Spleen (tissue), 7 donors: ENCODE data around the gene WDR20.

Experiments used
- CTCF ChIP-seq, 11 experiments: fragments of 200-600 bp in 7 of 11; fragments of 450-650 bp in 4 of 11; sonication (generic) in 4 of 11; IDR thresholded peaks in 8 of 11; conservative IDR thresholded peaks in 3 of 11; 1 replicate in 7 of 11; 2 replicates in 4 of 11; pipeline versions ENCODE4 v1.4.0 to v1.8.0; 2016 to 2021; ENCODE audit warnings: antibody characterized with exemption in 11 of 11, inconsistent platforms in 4 of 11, mild to moderate bottlenecking in 1 of 11
- POLR2A ChIP-seq, 3 donors: fragments of 450-650 bp; IDR thresholded peaks; one replicate each; pipeline ENCODE4 v1.5.1; 2017; ENCODE audit warnings: antibody characterized with exemption in 3 of 3, mild to moderate bottlenecking in 1 of 3
- POLR2AphosphoS5 ChIP-seq, 3 donors: sonication (generic); formaldehyde crosslinking; IDR thresholded peaks; one replicate each; pipeline ENCODE4 v1.5.1; 2017; ENCODE audit warnings: antibody characterized with exemption in 3 of 3
- donor health status: DM: no; HTN: no; CAD: no; lungs with moderate emphysema.
- donor health status: DM: no; HTN: no; CAD: no.
- donor health status: DM: no; HTN: no; CAD: no.

GRCh38 chr14:102188187-102188586 lies 48.5 kb downstream of the WDR20 start:
- TF ChIP-seq CTCF (IDR thresholded peaks at IDR 0.05 in 8 of 11, conservative IDR thresholded peaks at IDR 0.05 in 3 of 11) (no peak), POLR2A (IDR thresholded peaks at IDR 0.05) (no peak), POLR2AphosphoS5 (IDR thresholded peaks at IDR 0.05) (no peak)
